WTC11 (cell line): ENCODE measurements around the gene CPT1B. TPM values are rescaled to one million over a fixed set of nuclear protein-coding genes. Genes with fewer than 3 reads are reported as not detected.

Experiments
- ATAC-seq: fragments of 200-7000 bp; cut with Tn5 transposase; 2 replicates; pipeline ENCODE4 v1.10.0; 2021; ENCODE audit warnings: mild to moderate bottlenecking, moderate library complexity
- CTCF ChIA-PET: fragments of 300-600 bp; sonication (Branson Sonifier 250); formaldehyde crosslinking; loops from one replicate; lab custom pipeline; 2021; ENCODE audit warnings: antibody characterized with exemption; lab: Charles Lee
- POLR2A ChIA-PET: fragments of 350-600 bp; sonication (Branson Sonifier 250); formaldehyde crosslinking; loops from one replicate; lab custom pipeline; 2021; ENCODE audit warnings: antibody characterized with exemption; lab: Charles Lee
- DNase-seq: peaks from one replicate; pipeline ENCODE4 v3.0.0; 2021; ENCODE audit warnings: low spot score
- H3K27ac Mint-ChIP-seq: 2 replicates; pipeline ENCODE4 v1.8.0; 2021; ENCODE audit warnings: mixed read lengths
- H3K27me3 Mint-ChIP-seq: 2 replicates; pipeline ENCODE4 v1.8.0; 2021; ENCODE audit warnings: low read depth, mild to moderate bottlenecking, moderate library complexity, mixed read lengths
- H3K36me3 Mint-ChIP-seq: 2 replicates; pipeline ENCODE4 v1.8.0; 2021; ENCODE audit warnings: mixed read lengths
- H3K4me1 Mint-ChIP-seq: 2 replicates; pipeline ENCODE4 v1.8.0; 2022; ENCODE audit warnings: mixed read lengths
- H3K4me3 Mint-ChIP-seq: 2 replicates; pipeline ENCODE4 v1.8.0; 2021; ENCODE audit warnings: mild to moderate bottlenecking, moderate library complexity, mixed read lengths
- H3K9me3 Mint-ChIP-seq: 2 replicates; pipeline ENCODE4 v1.8.0; 2021; ENCODE audit warnings: mixed read lengths
- CREM ChIP-seq: sonication (generic); formaldehyde crosslinking; IDR thresholded peaks from 2 replicates; pipeline ENCODE4 v1.8.1; 2022; ENCODE audit warnings: mild to moderate bottlenecking, missing genetic modification reagents, moderate library complexity
- FOXJ3 ChIP-seq: sonication (generic); formaldehyde crosslinking; IDR thresholded peaks from 2 replicates; pipeline ENCODE4 v1.9.0; 2021; ENCODE audit warnings: missing genetic modification reagents, mild to moderate bottlenecking, borderline replicate concordance
- GABPB1 ChIP-seq: sonication (generic); formaldehyde crosslinking; IDR thresholded peaks from 2 replicates; pipeline ENCODE4 v1.8.1; 2023; ENCODE audit warnings: mild to moderate bottlenecking, missing genetic modification reagents
- JAZF1 ChIP-seq: fragments of 250-450 bp; sonication (Bioruptor Pico); IDR thresholded peaks from 2 replicates; pipeline ENCODE4 v1.9.0; 2021; ENCODE audit warnings: moderate library complexity, mild to moderate bottlenecking, inconsistent platforms
- PRRX2 ChIP-seq: fragments of 250-450 bp; sonication (Bioruptor Pico); IDR thresholded peaks from 2 replicates; pipeline ENCODE4 v1.8.0; 2021; ENCODE audit warnings: mild to moderate bottlenecking
- RORB ChIP-seq: fragments of 250-450 bp; sonication (Bioruptor Pico); IDR thresholded peaks from 2 replicates; pipeline ENCODE4 v1.9.0; 2021; ENCODE audit warnings: mild to moderate bottlenecking
- SMAD3 ChIP-seq: sonication (generic); formaldehyde crosslinking; IDR thresholded peaks from 2 replicates; pipeline ENCODE4 v1.8.0; 2022; ENCODE audit warnings: missing genetic modification reagents, mild to moderate bottlenecking, borderline replicate concordance
- SMAD4 ChIP-seq: sonication (generic); formaldehyde crosslinking; IDR thresholded peaks from 2 replicates; pipeline ENCODE4 v1.8.0; 2022; ENCODE audit warnings: mild to moderate bottlenecking, missing genetic modification reagents
- ZNF121 ChIP-seq: sonication (generic); formaldehyde crosslinking; IDR thresholded peaks from 2 replicates; pipeline ENCODE4 v1.8.0; 2023; ENCODE audit warnings: missing genetic modification reagents
- ZNF219 ChIP-seq: sonication (generic); formaldehyde crosslinking; IDR thresholded peaks from 2 replicates; pipeline ENCODE4 v1.8.0; 2023; ENCODE audit warnings: missing genetic modification reagents, mild to moderate bottlenecking, borderline replicate concordance
- ZNF423 ChIP-seq: fragments of 250-450 bp; sonication (Bioruptor Pico); IDR thresholded peaks from 2 replicates; pipeline ENCODE4 v2.1.2; 2022; ENCODE audit warnings: mild to moderate bottlenecking, moderate library complexity
- total RNA-seq: library from RNA; stranded (reverse); gene quantifications from 3 replicates; pipeline ENCODE4 v1.2.3, GENCODE V29; 2021
- TF ChIP-seq, protein P1 (sequence below): sonication (generic); formaldehyde crosslinking; IDR thresholded peaks from 2 replicates; pipeline ENCODE4 v1.8.0; 2022; ENCODE audit warnings: mild to moderate bottlenecking, missing genetic modification reagents
- TF ChIP-seq, protein P2 (sequence below): sonication (generic); formaldehyde crosslinking; IDR thresholded peaks from 2 replicates; pipeline ENCODE4 v1.8.1; 2023; ENCODE audit warnings: mild to moderate bottlenecking, moderate library complexity, missing genetic modification reagents
- TF ChIP-seq, protein P3 (sequence below): sonication (generic); formaldehyde crosslinking; IDR thresholded peaks from 2 replicates; pipeline ENCODE4 v1.8.1; 2022; ENCODE audit warnings: missing genetic modification reagents, borderline replicate concordance
- TF ChIP-seq, protein P4 (sequence below): sonication (generic); formaldehyde crosslinking; conservative IDR thresholded peaks from 2 replicates; pipeline ENCODE4 v1.8.1; 2022; ENCODE audit warnings: mild to moderate bottlenecking, missing genetic modification reagents
- TF ChIP-seq, protein P5 (sequence below): fragments of 250-450 bp; sonication (Bioruptor Pico); IDR thresholded peaks from 2 replicates; pipeline ENCODE4 v1.8.0; 2021; ENCODE audit warnings: mild to moderate bottlenecking
- TF ChIP-seq, protein P6 (sequence below): fragments of 250-450 bp; sonication (Bioruptor Pico); conservative IDR thresholded peaks from 2 replicates; pipeline ENCODE4 v1.9.0; 2021; ENCODE audit warnings: mild to moderate bottlenecking
- TF ChIP-seq, protein P7 (sequence below): sonication (generic); formaldehyde crosslinking; IDR thresholded peaks from 2 replicates; pipeline ENCODE4 v1.8.1; 2022; ENCODE audit warnings: low read depth, mild to moderate bottlenecking, moderate library complexity, missing genetic modification reagents, borderline replicate concordance

Gene CPT1B
- total RNA-seq, 1 experiment from 2014 or later = 33.7 TPM

DNA sequence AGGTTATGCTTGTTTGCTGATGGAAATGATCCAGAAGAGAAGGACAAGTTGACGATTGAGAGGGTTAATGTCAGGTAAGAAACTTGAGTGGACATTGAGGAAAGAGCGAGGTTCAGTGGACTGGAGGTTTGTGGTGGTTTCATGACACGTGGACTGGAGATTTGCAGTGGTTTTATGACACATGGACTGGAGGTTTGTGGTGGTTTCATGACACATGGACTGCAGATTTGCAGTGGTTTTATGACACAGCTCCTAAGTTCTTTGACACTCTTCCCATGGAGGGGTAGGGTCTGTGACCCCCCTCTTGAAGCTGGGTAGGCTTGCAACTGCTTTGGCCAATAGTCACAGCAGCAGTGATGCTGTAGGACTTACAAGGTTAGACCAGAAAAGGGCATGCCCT is 17.0 kb upstream of the CPT1B start:
- peaks cover 57% of the 10 kb centered on the region for H3K27me3 Mint-ChIP-seq
- no peak overlapping the region for H3K27ac Mint-ChIP-seq
- no peaks in the 10 kb centered on the region for H3K36me3 Mint-ChIP-seq
- TF ChIP-seq PRRX2 (CRISPR knock-in tag) (no peak), ZNF219 (CRISPR knock-in tag) (no peak), SMAD4 (CRISPR knock-in tag) (no peak), SMAD3 (no peak), CREM (no peak), ZNF121 (CRISPR knock-in tag) (no peak), ZNF423 (CRISPR knock-in tag) (no peak), GABPB1 (no peak), FOXJ3 (no peak), JAZF1 (CRISPR knock-in tag) (no peak)
- TF ChIP-seq, protein P1, sequence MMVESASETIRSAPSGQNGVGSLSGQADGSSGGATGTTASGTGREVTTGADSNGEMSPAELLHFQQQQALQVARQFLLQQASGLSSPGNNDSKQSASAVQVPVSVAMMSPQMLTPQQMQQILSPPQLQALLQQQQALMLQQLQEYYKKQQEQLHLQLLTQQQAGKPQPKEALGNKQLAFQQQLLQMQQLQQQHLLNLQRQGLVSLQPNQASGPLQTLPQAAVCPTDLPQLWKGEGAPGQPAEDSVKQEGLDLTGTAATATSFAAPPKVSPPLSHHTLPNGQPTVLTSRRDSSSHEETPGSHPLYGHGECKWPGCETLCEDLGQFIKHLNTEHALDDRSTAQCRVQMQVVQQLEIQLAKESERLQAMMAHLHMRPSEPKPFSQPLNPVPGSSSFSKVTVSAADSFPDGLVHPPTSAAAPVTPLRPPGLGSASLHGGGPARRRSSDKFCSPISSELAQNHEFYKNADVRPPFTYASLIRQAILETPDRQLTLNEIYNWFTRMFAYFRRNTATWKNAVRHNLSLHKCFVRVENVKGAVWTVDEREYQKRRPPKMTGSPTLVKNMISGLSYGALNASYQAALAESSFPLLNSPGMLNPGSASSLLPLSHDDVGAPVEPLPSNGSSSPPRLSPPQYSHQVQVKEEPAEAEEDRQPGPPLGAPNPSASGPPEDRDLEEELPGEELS (CRISPR knock-in tag) = no peak
- TF ChIP-seq, protein P2, sequence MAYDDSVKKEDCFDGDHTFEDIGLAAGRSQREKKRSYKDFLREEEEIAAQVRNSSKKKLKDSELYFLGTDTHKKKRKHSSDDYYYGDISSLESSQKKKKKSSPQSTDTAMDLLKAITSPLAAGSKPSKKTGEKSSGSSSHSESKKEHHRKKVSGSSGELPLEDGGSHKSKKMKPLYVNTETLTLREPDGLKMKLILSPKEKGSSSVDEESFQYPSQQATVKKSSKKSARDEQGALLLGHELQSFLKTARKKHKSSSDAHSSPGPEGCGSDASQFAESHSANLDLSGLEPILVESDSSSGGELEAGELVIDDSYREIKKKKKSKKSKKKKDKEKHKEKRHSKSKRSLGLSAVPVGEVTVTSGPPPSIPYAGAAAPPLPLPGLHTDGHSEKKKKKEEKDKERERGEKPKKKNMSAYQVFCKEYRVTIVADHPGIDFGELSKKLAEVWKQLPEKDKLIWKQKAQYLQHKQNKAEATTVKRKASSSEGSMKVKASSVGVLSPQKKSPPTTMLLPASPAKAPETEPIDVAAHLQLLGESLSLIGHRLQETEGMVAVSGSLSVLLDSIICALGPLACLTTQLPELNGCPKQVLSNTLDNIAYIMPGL (CRISPR knock-in tag) = no peak
- TF ChIP-seq, protein P3, sequence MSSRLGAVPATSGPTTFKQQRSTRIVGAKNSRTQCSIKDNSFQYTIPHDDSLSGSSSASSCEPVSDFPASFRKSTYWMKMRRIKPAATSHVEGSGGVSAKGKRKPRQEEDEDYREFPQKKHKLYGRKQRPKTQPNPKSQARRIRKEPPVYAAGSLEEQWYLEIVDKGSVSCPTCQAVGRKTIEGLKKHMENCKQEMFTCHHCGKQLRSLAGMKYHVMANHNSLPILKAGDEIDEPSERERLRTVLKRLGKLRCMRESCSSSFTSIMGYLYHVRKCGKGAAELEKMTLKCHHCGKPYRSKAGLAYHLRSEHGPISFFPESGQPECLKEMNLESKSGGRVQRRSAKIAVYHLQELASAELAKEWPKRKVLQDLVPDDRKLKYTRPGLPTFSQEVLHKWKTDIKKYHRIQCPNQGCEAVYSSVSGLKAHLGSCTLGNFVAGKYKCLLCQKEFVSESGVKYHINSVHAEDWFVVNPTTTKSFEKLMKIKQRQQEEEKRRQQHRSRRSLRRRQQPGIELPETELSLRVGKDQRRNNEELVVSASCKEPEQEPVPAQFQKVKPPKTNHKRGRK (CRISPR knock-in tag) = no peak
- TF ChIP-seq, protein P4, sequence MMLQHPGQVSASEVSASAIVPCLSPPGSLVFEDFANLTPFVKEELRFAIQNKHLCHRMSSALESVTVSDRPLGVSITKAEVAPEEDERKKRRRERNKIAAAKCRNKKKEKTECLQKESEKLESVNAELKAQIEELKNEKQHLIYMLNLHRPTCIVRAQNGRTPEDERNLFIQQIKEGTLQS (CRISPR knock-in tag) = no peak
- TF ChIP-seq, protein P5, sequence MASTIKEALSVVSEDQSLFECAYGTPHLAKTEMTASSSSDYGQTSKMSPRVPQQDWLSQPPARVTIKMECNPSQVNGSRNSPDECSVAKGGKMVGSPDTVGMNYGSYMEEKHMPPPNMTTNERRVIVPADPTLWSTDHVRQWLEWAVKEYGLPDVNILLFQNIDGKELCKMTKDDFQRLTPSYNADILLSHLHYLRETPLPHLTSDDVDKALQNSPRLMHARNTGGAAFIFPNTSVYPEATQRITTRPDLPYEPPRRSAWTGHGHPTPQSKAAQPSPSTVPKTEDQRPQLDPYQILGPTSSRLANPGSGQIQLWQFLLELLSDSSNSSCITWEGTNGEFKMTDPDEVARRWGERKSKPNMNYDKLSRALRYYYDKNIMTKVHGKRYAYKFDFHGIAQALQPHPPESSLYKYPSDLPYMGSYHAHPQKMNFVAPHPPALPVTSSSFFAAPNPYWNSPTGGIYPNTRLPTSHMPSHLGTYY (CRISPR knock-in tag) = no peak
- TF ChIP-seq, protein P6, sequence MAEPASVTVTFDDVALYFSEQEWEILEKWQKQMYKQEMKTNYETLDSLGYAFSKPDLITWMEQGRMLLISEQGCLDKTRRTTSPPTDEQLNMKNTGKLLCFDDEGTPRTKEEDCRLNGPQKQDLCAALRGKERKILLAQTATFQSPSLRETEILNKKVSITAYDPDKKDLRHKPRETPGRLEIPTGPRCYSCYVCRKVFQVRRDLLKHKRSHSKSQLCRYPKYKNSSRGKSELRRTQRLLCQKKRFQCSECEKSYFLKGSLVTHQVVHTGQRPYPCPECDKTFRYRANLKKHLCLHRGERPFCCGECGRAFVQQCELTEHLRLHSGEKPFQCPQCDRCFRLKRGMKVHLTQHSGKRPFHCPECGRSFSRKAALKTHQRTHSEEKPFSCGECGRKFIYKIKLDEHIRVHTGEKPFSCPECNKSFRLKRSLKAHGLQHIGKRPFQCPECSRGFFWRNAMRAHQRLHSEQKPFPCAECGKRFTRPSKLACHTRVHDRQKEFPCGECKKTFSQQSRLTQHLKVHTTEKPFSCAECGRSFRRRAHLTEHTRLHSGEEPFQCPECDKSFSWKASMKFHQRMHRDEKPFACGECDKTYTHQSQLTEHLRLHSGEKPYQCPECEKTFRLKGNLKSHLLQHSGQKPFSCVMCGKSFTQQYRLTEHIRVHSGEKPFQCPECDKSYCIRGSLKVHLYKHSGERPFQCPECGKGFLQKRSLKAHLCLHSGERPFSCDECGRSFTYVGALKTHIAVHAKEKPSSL (CRISPR knock-in tag) = no peak
- CTCF ChIA-PET = no interaction called here
- POLR2A ChIA-PET = no interaction called here
- H3K4me3 Mint-ChIP-seq = no peak overlapping the region
- peaks cover 3% of the 10 kb centered on the region; the same call in 1 of the 2 replicates for H3K4me1 Mint-ChIP-seq
- no peaks in the 10 kb centered on the region for H3K9me3 Mint-ChIP-seq
- no peak for DNase-seq
- ATAC-seq = no peak

DNA sequence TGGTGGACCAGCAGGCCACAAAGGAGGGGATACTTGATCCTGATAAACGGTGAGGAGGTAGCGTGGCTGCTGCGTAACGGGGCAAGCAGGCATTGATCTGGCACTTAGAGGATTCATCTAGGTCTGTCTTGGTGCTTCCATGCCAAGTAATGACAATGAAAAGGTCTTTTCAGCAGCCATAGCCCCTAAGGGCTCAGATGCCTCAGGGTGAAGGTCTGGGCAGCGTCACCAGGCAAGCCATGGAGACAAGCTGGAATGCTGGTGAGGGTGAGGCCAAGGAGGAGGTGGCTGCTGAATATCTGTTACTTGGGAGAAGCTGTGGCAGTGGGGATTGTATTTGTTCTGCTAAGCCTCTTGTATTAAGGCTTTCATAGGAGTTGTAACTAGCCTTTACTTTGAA is 9.2 kb upstream of the CPT1B start:
- H3K9me3 Mint-ChIP-seq = no peaks in the 10 kb centered on the region
- no peaks in the 10 kb centered on the region for H3K36me3 Mint-ChIP-seq
- DNase-seq = no peak
- H3K4me3 Mint-ChIP-seq = no peak overlapping the region
- no peak overlapping the region for H3K27ac Mint-ChIP-seq
- peaks cover 6% of the 10 kb centered on the region for H3K4me1 Mint-ChIP-seq
- TF ChIP-seq, protein P7, sequence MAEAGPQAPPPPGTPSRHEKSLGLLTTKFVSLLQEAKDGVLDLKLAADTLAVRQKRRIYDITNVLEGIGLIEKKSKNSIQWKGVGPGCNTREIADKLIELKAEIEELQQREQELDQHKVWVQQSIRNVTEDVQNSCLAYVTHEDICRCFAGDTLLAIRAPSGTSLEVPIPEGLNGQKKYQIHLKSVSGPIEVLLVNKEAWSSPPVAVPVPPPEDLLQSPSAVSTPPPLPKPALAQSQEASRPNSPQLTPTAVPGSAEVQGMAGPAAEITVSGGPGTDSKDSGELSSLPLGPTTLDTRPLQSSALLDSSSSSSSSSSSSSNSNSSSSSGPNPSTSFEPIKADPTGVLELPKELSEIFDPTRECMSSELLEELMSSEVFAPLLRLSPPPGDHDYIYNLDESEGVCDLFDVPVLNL = no peak
- TF ChIP-seq RORB (CRISPR knock-in tag) = no peak
- H3K27me3 Mint-ChIP-seq = peaks cover 36% of the 10 kb centered on the region
- ATAC-seq = no peak
- ChIA-PET CTCF (interaction anchor here (1.1 to 2.7 kb wide), 2 partner anchors 17 to 62 kb away, joined by 3 to 9 read pairs; partner anchors contain the start of gene SCO2), POLR2A (no interaction called here)
